Measurements from ENCODE around the gene MICU1.
"Not testable (repeated sequence)": the region's sequence is repeated elsewhere in the genome, so short reads cannot be mapped to it uniquely, and the experiment has no call there.

The MICU1 gene

GRCh38 chr10:72503241-72503640, 122.6 kb downstream of the MICU1 start:
- no peak for DNase-seq

GRCh38 chr10:72502581-72502980, 123.3 kb downstream of the MICU1 start:
- DNase-seq, result no peak

- no peak for DNase-seq
These were observed 126.2 kb downstream of the MICU1 start for GRCh38 chr10:72499701-72500100.

GRCh38 chr10:72490951-72491350, 134.9 kb downstream of the MICU1 start:
- DNase-seq, result no peak

GRCh38 chr10:72487521-72487920, 138.4 kb downstream of the MICU1 start:
- no peak for DNase-seq

GRCh38 chr10:72487116-72487515, 138.8 kb downstream of the MICU1 start:
- no peak for DNase-seq

- no peak for DNase-seq
These were observed 140.2 kb downstream of the MICU1 start for GRCh38 chr10:72485701-72486100.

- no peak for DNase-seq
These were observed 141.4 kb downstream of the MICU1 start for GRCh38 chr10:72484521-72484920.

GRCh38 chr10:72483471-72483870, 142.4 kb downstream of the MICU1 start:
- no peak for DNase-seq

- DNase-seq, result no peak
These were observed 145.0 kb downstream of the MICU1 start for GRCh38 chr10:72480861-72481260.

- DNase-seq, result no peak
These were observed 148.4 kb downstream of the MICU1 start for GRCh38 chr10:72477463-72477862.

GRCh38 chr10:72472306-72472705, 153.6 kb downstream of the MICU1 start:
- DNase-seq, result no peak

- DNase-seq, result no peak
These were observed 155.2 kb downstream of the MICU1 start for GRCh38 chr10:72470666-72471065.

GRCh38 chr10:72467064-72467463, 158.8 kb downstream of the MICU1 start:
- DNase-seq, result not testable (repeated sequence)

GRCh38 chr10:72466018-72466417, 159.9 kb downstream of the MICU1 start:
- peak; percentile 3 for DNase-seq

- DNase-seq, result no peak
These were observed 161.4 kb downstream of the MICU1 start for GRCh38 chr10:72464438-72464837.

- DNase-seq, result no peak
These were observed 163.6 kb downstream of the MICU1 start for GRCh38 chr10:72462261-72462660.

- DNase-seq, result no peak
These were observed 164.8 kb downstream of the MICU1 start for GRCh38 chr10:72461085-72461484.

GRCh38 chr10:72460284-72460876, 165.5 kb downstream of the MICU1 start:
- DNase-seq, result no peak

GRCh38 chr10:72459301-72459700, 166.6 kb downstream of the MICU1 start:
- no peak for DNase-seq

- DNase-seq, result peak; percentile 22
These were observed 169.8 kb downstream of the MICU1 start for GRCh38 chr10:72455889-72456595.

- no peak for DNase-seq
These were observed 175.9 kb downstream of the MICU1 start for GRCh38 chr10:72449941-72450441.

GRCh38 chr10:72445851-72446250, 180.0 kb downstream of the MICU1 start:
- DNase-seq, result no peak

GRCh38 chr10:72442969-72443368, 182.9 kb downstream of the MICU1 start:
- DNase-seq, result not testable (repeated sequence)

- no peak for DNase-seq
These were observed 190.3 kb downstream of the MICU1 start for GRCh38 chr10:72435570-72435969.

Data from midbrain (tissue), 1 donor.